GM18520 (cell line): ENCODE measurements around the gene MGRN1.
"Not testable (repeated sequence)": the region's sequence is repeated elsewhere in the genome, so short reads cannot be mapped to it uniquely, and the experiment has no call there.

Source experiments
- ATAC-seq: cut with Tn5 transposase; IDR thresholded peaks from one replicate; pipeline ENCODE4 v1.9.1; 2021; ENCODE audit not compliant: unreplicated experiment

Gene MGRN1

GRCh38 chr16:4623593-4623992 lies 1.0 kb upstream of the MGRN1 start:
- no peak for ATAC-seq

GRCh38 chr16:4624827-4625559 lies 367 bp downstream of the MGRN1 start:
- peak; percentile 46 for ATAC-seq

- no peak for ATAC-seq
These were observed 1.0 kb downstream of the MGRN1 start for GRCh38 chr16:4625560-4626159.

- no peak for ATAC-seq
These were observed 1.8 kb downstream of the MGRN1 start for GRCh38 chr16:4626396-4626795.

- ATAC-seq, result no peak
These were observed 3.7 kb downstream of the MGRN1 start for GRCh38 chr16:4628283-4628682.

GRCh38 chr16:4631444-4631843 lies 6.8 kb downstream of the MGRN1 start:
- ATAC-seq, result no peak

- ATAC-seq, result no peak
These were observed 9.4 kb downstream of the MGRN1 start for GRCh38 chr16:4633910-4634635.

- ATAC-seq, result no peak
These were observed 10.1 kb downstream of the MGRN1 start for GRCh38 chr16:4634768-4635167.

- no peak for ATAC-seq
These were observed 11.6 kb downstream of the MGRN1 start for GRCh38 chr16:4636196-4636595.

- no peak for ATAC-seq
These were observed 13.0 kb downstream of the MGRN1 start for GRCh38 chr16:4637501-4638166.

- ATAC-seq, result no peak
These were observed 15.4 kb downstream of the MGRN1 start for GRCh38 chr16:4639899-4640509.

GRCh38 chr16:4640572-4641305 lies 16.1 kb downstream of the MGRN1 start:
- ATAC-seq, result no peak

GRCh38 chr16:4641306-4641687 lies 16.7 kb downstream of the MGRN1 start:
- no peak for ATAC-seq

GRCh38 chr16:4641895-4642294 lies 17.3 kb downstream of the MGRN1 start:
- no peak for ATAC-seq

- ATAC-seq, result no peak
These were observed 22.4 kb downstream of the MGRN1 start for GRCh38 chr16:4646773-4647643.

GRCh38 chr16:4647644-4647980 lies 23.0 kb downstream of the MGRN1 start:
- no peak for ATAC-seq

GRCh38 chr16:4648917-4649316 lies 24.3 kb downstream of the MGRN1 start:
- ATAC-seq, result no peak

GRCh38 chr16:4649744-4650442 lies 25.3 kb downstream of the MGRN1 start:
- ATAC-seq, result no peak

- not testable (repeated sequence) for ATAC-seq
These were observed 25.9 kb downstream of the MGRN1 start for GRCh38 chr16:4650443-4651074.
